ENCODE data around the gene C3orf70.

C3orf70 gene

DNA sequence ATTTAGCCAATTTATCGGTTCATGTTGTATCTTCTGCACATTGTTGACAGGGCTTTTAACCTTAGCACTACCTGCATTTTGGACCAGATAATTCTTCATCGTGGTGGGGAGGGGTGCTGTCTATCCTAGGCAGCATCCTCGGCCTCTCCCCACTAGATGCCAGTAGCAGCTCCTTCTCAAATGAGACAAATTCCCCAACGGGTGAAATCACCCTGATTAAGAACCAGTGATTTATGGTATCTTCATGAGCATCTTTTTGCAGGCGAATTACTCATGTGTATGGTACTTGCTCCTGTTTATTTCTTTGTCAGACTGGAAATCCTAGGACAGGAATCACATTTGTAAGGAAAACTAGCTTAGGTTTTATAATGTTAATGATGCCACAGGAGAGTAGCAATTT, 68.0 kb downstream of the C3orf70 start:
- TF ChIP-seq, protein P1, sequence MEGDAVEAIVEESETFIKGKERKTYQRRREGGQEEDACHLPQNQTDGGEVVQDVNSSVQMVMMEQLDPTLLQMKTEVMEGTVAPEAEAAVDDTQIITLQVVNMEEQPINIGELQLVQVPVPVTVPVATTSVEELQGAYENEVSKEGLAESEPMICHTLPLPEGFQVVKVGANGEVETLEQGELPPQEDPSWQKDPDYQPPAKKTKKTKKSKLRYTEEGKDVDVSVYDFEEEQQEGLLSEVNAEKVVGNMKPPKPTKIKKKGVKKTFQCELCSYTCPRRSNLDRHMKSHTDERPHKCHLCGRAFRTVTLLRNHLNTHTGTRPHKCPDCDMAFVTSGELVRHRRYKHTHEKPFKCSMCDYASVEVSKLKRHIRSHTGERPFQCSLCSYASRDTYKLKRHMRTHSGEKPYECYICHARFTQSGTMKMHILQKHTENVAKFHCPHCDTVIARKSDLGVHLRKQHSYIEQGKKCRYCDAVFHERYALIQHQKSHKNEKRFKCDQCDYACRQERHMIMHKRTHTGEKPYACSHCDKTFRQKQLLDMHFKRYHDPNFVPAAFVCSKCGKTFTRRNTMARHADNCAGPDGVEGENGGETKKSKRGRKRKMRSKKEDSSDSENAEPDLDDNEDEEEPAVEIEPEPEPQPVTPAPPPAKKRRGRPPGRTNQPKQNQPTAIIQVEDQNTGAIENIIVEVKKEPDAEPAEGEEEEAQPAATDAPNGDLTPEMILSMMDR (conservative IDR thresholded peaks at IDR 0.05; ENCODE audit: low read depth, low read length) = peak; percentile 13
- DNase-seq (ENCODE audit: low read depth) = peak; percentile 13
- H3K4me3 ChIP-seq (ENCODE audit: low read depth, low read length) = no peak overlapping the region

DNA sequence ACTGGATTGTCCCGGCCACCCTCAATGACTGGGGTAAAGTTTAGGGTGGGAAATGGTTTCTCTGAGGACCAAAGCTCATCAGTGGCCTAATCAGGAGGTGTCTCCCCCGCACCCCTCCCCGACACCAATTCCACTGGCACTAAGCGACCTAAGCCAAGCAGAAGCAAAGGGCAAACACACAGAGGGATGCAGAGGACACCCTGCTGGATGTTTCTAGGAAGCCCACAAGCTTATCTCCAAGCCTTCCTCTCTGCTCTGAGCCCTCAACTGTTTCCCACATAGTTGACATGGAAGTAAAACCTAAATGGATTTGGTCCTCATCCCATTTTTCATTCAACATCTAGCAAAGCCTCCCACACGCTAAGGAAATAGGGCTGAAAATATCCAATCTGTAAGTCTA, 68.5 kb downstream of the C3orf70 start:
- TF ChIP-seq, protein P1 (conservative IDR thresholded peaks at IDR 0.05; ENCODE audit: low read depth, low read length) = no peak
- no peak overlapping the region for H3K4me3 ChIP-seq (ENCODE audit: low read depth, low read length)
- no peak for DNase-seq (ENCODE audit: low read depth)

DNA sequence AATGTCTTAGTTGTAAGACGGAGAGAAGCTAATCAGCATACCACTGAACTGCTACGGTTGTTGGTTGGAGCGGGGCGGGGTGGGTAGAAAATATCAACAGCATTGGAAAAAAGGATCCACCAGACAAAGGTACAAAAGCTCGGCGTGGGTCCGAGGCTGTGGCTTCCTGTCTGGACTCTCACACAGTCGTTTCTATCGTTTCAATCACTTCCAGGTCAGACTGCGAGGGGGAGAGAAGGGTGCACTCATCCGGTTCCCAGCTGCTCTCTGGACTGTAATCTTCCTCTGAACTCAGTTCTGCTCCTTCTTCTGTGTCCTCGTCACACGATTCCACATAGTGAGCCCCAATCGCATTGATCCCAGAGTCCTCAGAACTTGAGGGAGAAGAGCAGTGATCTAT, 70.0 kb downstream of the C3orf70 start:
- no peak for DNase-seq (ENCODE audit: low read depth)
- no peak overlapping the region for H3K4me3 ChIP-seq (ENCODE audit: low read depth, low read length)
- TF ChIP-seq, protein P1 (conservative IDR thresholded peaks at IDR 0.05; ENCODE audit: low read depth, low read length) = no peak

DNA sequence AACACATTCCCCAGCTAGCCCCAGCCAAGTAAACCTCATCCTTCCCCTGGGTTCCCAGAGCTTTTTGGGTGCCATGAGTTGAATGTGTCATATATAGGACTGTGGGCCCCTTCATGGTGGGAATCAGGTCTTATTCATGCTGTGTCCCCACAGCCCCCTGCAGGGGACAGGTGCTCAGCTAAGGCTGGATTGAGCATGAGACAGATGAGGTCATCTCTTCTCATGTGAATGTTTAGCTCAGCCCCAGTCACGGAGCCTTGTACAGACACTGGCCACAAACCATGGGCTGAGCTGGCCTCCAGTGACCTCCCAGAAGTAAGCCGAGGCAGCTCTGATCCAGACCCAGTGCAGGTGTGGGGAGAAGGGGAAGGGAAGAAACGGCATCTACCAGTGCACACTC, 70.7 kb downstream of the C3orf70 start:
- H3K4me3 ChIP-seq (ENCODE audit: low read depth, low read length) = no peak overlapping the region
- DNase-seq (ENCODE audit: low read depth) = no peak
- TF ChIP-seq, protein P1 (conservative IDR thresholded peaks at IDR 0.05; ENCODE audit: low read depth, low read length) = no peak

DNA sequence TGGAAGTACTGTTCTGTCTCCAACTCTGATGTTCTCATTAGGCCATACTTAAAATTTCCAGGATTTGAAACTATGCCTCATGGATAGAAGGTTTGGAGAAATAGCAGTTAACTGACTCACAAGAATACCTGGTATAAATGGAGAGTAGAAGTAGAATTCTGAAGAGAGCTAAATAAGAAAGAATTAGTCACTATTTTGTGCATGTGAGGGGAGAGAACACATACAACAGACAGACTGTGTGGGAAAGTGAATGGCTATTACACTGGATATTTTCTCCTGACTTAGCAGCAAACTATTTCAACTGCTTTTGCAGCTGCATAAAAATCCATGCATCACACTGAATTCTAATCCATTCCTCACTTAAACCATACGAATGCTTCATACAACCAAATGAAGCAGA, 71.3 kb downstream of the C3orf70 start:
- TF ChIP-seq, protein P1 (conservative IDR thresholded peaks at IDR 0.05; ENCODE audit: low read depth, low read length) = no peak
- no peak for DNase-seq (ENCODE audit: low read depth)
- H3K4me3 ChIP-seq (ENCODE audit: low read depth, low read length) = no peak overlapping the region

DNA sequence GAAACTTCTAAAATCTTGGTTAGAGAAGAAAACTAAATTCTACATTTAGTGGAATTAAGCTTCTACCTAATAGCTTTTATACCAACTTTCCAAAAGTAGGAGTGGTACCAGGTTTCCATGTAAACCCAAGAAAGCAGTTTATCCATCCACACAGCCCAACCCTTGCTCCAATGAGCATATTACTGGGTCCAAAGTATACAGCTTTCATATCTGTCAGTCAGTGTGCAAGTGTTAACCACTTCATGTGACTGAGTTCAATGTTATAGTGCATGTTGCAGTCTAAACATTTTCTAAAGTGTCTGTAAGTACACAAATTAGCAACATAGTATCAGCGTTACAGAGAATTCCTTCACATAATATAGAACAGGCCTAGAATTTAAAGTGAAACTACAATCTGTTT, 73.2 kb downstream of the C3orf70 start:
- DNase-seq (ENCODE audit: low read depth) = no peak
- TF ChIP-seq, protein P1 (conservative IDR thresholded peaks at IDR 0.05; ENCODE audit: low read depth, low read length) = no peak
- no peak overlapping the region for H3K4me3 ChIP-seq (ENCODE audit: low read depth, low read length)

DNA sequence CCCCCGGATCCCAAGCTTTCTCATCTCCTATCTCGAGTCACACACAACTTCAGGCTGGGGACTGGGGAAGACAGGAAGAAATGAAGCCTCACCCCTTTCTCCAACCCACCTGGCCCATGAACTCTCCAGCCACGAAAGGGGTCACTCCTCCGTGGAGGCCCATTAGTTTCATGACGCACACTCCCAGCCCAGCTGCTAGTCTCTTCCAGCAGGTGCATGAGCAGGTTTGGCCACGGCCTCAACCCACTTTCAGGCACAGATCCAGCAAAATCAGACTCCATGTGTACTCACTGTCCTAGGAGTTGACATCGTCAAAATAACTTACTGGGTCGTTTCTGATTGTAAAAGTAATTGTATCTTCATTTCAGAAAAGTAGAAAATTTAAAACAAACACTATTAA, 76.6 kb downstream of the C3orf70 start:
- no peak overlapping the region for H3K4me3 ChIP-seq (ENCODE audit: low read depth, low read length)
- DNase-seq (ENCODE audit: low read depth) = no peak
- TF ChIP-seq, protein P1 (conservative IDR thresholded peaks at IDR 0.05; ENCODE audit: low read depth, low read length) = no peak

Measured in choroid plexus epithelial cell (primary cell).